HEK293 (cell line): ENCODE measurements around the gene SLK.

ENCODE experiments used
- CTCF ChIP-seq: fragments of 450-650 bp; formaldehyde crosslinking; IDR thresholded peaks from 2 replicates; pipeline ENCODE4 v1.5.1; 2016; ENCODE audit warnings: missing biosample characterization, missing genetic modification characterization
- IKZF3 ChIP-seq: fragments of 450-650 bp; IDR thresholded peaks from 2 replicates; pipeline ENCODE4 v1.5.0; 2018; ENCODE audit warnings: missing biosample characterization, mild to moderate bottlenecking, missing genetic modification characterization, moderate library complexity
- KLF16 ChIP-seq: fragments of 450-650 bp; formaldehyde crosslinking; IDR thresholded peaks from 2 replicates; pipeline ENCODE4 v1.5.1; 2017; ENCODE audit warnings: missing biosample characterization, missing genetic modification characterization
- KLF9 ChIP-seq: fragments of 450-650 bp; formaldehyde crosslinking; IDR thresholded peaks from 2 replicates; pipeline ENCODE4 v1.5.1; 2016; ENCODE audit warnings: missing biosample characterization, missing genetic modification characterization, low read depth
- OVOL3 ChIP-seq: fragments of 450-650 bp; formaldehyde crosslinking; IDR thresholded peaks from 2 replicates; pipeline ENCODE4 v1.5.1; 2016; ENCODE audit warnings: missing biosample characterization, missing genetic modification characterization
- SALL2 ChIP-seq: fragments of 450-650 bp; formaldehyde crosslinking; IDR thresholded peaks from 2 replicates; pipeline ENCODE4 v1.5.0; 2017; ENCODE audit warnings: missing biosample characterization, mild to moderate bottlenecking, missing genetic modification characterization, borderline replicate concordance
- SCRT1 ChIP-seq: fragments of 450-650 bp; formaldehyde crosslinking; IDR thresholded peaks from 2 replicates; pipeline ENCODE4 v1.5.1; 2016; ENCODE audit warnings: missing biosample characterization, missing genetic modification characterization, borderline replicate concordance
- TRIM28 ChIP-seq: IDR thresholded peaks from 2 replicates; pipeline ENCODE4 v1.6.1; 2011; ENCODE audit warnings: low read length, control low read depth, borderline replicate concordance
- ZBTB17 ChIP-seq: fragments of 450-650 bp; formaldehyde crosslinking; IDR thresholded peaks from 2 replicates; pipeline ENCODE4 v1.5.1; 2016; ENCODE audit warnings: missing biosample characterization, missing genetic modification characterization
- ZBTB48 ChIP-seq: fragments of 450-650 bp; formaldehyde crosslinking; IDR thresholded peaks from 2 replicates; pipeline ENCODE4 v1.5.1; 2016; ENCODE audit warnings: missing biosample characterization, missing genetic modification characterization
- ZEB2 ChIP-seq: fragments of 450-650 bp; formaldehyde crosslinking; IDR thresholded peaks from 2 replicates; pipeline ENCODE4 v1.5.1; 2016; ENCODE audit warnings: missing biosample characterization, missing genetic modification characterization
- ZFP69B ChIP-seq: fragments of 450-650 bp; formaldehyde crosslinking; IDR thresholded peaks from 2 replicates; pipeline ENCODE4 v1.5.1; 2016; ENCODE audit warnings: missing biosample characterization, missing genetic modification characterization
- ZNF133 ChIP-seq: fragments of 450-650 bp; formaldehyde crosslinking; IDR thresholded peaks from 2 replicates; pipeline ENCODE4 v1.5.1; 2016; ENCODE audit warnings: missing biosample characterization, missing genetic modification characterization
- ZNF138 ChIP-seq: fragments of 450-650 bp; formaldehyde crosslinking; IDR thresholded peaks from 2 replicates; pipeline ENCODE4 v1.5.1; 2016; ENCODE audit warnings: missing biosample characterization, missing genetic modification characterization, borderline replicate concordance
- ZNF214 ChIP-seq: fragments of 450-650 bp; formaldehyde crosslinking; IDR thresholded peaks from 2 replicates; pipeline ENCODE4 v1.5.1; 2017; ENCODE audit warnings: missing biosample characterization, mild to moderate bottlenecking, missing genetic modification characterization, borderline replicate concordance
- ZNF223 ChIP-seq: fragments of 450-650 bp; formaldehyde crosslinking; IDR thresholded peaks from 2 replicates; pipeline ENCODE4 v1.5.1; 2016; ENCODE audit warnings: missing biosample characterization, missing genetic modification characterization
- ZNF239 ChIP-seq: fragments of 450-650 bp; formaldehyde crosslinking; IDR thresholded peaks from 2 replicates; pipeline ENCODE4 v1.5.1; 2016; ENCODE audit warnings: missing biosample characterization, missing genetic modification characterization
- ZNF302 ChIP-seq: fragments of 450-650 bp; formaldehyde crosslinking; IDR thresholded peaks from 2 replicates; pipeline ENCODE4 v1.5.1; 2016; ENCODE audit warnings: missing biosample characterization, missing genetic modification characterization, low read depth
- ZNF335 ChIP-seq: fragments of 450-650 bp; formaldehyde crosslinking; conservative IDR thresholded peaks from 2 replicates; pipeline ENCODE4 v1.5.1; 2016; ENCODE audit warnings: missing biosample characterization, missing genetic modification characterization
- ZNF473 ChIP-seq: fragments of 450-650 bp; formaldehyde crosslinking; IDR thresholded peaks from 2 replicates; pipeline ENCODE4 v1.5.1; 2017; ENCODE audit warnings: missing biosample characterization, missing genetic modification characterization
- ZNF513 ChIP-seq: fragments of 450-650 bp; IDR thresholded peaks from 2 replicates; pipeline ENCODE4 v1.5.1; 2018; ENCODE audit warnings: missing biosample characterization, missing genetic modification characterization
- ZNF580 ChIP-seq: fragments of 450-650 bp; formaldehyde crosslinking; IDR thresholded peaks from 2 replicates; pipeline ENCODE4 v1.5.1; 2016; ENCODE audit warnings: missing biosample characterization, missing genetic modification characterization
- ZNF664 ChIP-seq: fragments of 450-650 bp; formaldehyde crosslinking; IDR thresholded peaks from 2 replicates; pipeline ENCODE4 v1.5.1; 2016; ENCODE audit warnings: missing biosample characterization, missing genetic modification characterization
- ZNF701 ChIP-seq: fragments of 450-650 bp; formaldehyde crosslinking; IDR thresholded peaks from 2 replicates; pipeline ENCODE4 v1.5.1; 2016; ENCODE audit warnings: missing biosample characterization, missing genetic modification characterization
- ZNF747 ChIP-seq: fragments of 450-650 bp; formaldehyde crosslinking; IDR thresholded peaks from 2 replicates; pipeline ENCODE4 v1.5.1; 2016; ENCODE audit warnings: missing biosample characterization, missing genetic modification characterization
- ZNF837 ChIP-seq: fragments of 450-650 bp; formaldehyde crosslinking; IDR thresholded peaks from 2 replicates; pipeline ENCODE4 v1.5.1; 2016; ENCODE audit warnings: missing biosample characterization, missing genetic modification characterization
- TF ChIP-seq, protein P1 (sequence below): fragments of 450-650 bp; formaldehyde crosslinking; IDR thresholded peaks from 2 replicates; pipeline ENCODE4 v1.5.1; 2017; ENCODE audit warnings: missing biosample characterization, mild to moderate bottlenecking, missing genetic modification characterization, moderate library complexity
- TF ChIP-seq, protein P2 (sequence below): fragments of 450-650 bp; formaldehyde crosslinking; IDR thresholded peaks from 2 replicates; pipeline ENCODE4 v1.5.1; 2016; ENCODE audit warnings: missing biosample characterization, missing genetic modification characterization
- TF ChIP-seq, protein P3 (sequence below): fragments of 450-650 bp; formaldehyde crosslinking; IDR thresholded peaks from 2 replicates; pipeline ENCODE4 v1.5.1; 2016; ENCODE audit warnings: missing biosample characterization, missing genetic modification characterization

Gene SLK

DNA sequence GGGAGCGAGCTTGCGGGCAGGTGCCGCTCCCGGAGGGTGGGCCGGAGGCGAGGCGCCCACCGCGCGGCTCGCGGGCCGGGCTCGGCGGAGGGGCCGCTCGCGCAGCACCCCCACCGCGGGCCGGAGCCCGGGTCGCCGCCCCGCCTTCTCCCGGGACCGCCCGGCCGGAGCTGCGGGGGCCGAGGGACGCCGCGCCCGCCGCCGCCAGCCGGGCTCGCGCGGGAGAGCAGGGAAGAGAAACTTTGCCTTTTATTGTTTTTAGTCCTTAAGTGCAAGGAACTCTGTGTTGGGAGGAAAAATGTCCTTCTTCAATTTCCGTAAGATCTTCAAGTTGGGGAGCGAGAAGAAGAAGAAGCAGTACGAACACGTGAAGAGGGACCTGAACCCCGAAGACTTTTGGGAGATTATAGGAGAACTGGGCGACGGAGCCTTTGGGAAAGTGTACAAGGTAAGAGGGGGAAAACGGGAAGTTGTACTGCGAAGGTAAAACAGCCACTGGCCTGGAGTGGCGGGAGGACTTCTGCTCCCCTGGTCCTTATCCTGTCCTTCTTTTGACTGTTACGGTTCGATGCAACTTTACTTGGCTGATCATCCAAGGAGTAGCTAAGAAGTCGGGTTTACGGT lies 620 bp downstream of the SLK start (continued):
- TF ChIP-seq ZNF214 (tag by site-specific recombination): no peak
- TF ChIP-seq ZNF223 (tag by site-specific recombination): no peak
- no peak for TF ChIP-seq TRIM28
- TF ChIP-seq ZBTB17: peak; percentile 71
- peak; percentile 14; the same call in 1 of the 2 replicates for TF ChIP-seq ZBTB48 (tag by site-specific recombination)
- TF ChIP-seq ZNF747: no peak
- TF ChIP-seq ZNF335: peak; percentile 78
- no peak for TF ChIP-seq SALL2 (tag by site-specific recombination)
- no peak for TF ChIP-seq ZNF664 (tag by site-specific recombination)
- TF ChIP-seq, protein P1, sequence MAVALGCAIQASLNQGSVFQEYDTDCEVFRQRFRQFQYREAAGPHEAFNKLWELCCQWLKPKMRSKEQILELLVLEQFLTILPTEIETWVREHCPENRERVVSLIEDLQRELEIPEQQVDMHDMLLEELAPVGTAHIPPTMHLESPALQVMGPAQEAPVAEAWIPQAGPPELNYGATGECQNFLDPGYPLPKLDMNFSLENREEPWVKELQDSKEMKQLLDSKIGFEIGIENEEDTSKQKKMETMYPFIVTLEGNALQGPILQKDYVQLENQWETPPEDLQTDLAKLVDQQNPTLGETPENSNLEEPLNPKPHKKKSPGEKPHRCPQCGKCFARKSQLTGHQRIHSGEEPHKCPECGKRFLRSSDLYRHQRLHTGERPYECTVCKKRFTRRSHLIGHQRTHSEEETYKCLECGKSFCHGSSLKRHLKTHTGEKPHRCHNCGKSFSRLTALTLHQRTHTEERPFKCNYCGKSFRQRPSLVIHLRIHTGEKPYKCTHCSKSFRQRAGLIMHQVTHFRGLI (tag by site-specific recombination): no peak
- TF ChIP-seq ZNF580: no peak
- TF ChIP-seq IKZF3 (tag by site-specific recombination): peak; percentile 56
- TF ChIP-seq KLF16: no peak
- TF ChIP-seq ZNF513 (tag by site-specific recombination): no peak
- TF ChIP-seq ZEB2 (tag by site-specific recombination): 0 out of 2 replicates have a peak, but pooled peaks have one; percentile 48
- TF ChIP-seq ZNF239 (tag by site-specific recombination): no peak
- TF ChIP-seq ZFP69B (tag by site-specific recombination): 0 out of 2 replicates have a peak, but pooled peaks have one; percentile 29
- TF ChIP-seq ZNF138 (tag by site-specific recombination): no peak
- TF ChIP-seq ZNF473 (tag by site-specific recombination): no peak
- TF ChIP-seq KLF9 (tag by site-specific recombination): no peak
- no peak for TF ChIP-seq ZNF133
- TF ChIP-seq ZNF837 (tag by site-specific recombination): no peak
- TF ChIP-seq, protein P2, sequence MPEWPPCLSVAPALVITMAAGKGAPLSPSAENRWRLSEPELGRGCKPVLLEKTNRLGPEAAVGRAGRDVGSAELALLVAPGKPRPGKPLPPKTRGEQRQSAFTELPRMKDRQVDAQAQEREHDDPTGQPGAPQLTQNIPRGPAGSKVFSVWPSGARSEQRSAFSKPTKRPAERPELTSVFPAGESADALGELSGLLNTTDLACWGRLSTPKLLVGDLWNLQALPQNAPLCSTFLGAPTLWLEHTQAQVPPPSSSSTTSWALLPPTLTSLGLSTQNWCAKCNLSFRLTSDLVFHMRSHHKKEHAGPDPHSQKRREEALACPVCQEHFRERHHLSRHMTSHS (tag by site-specific recombination): no peak
- TF ChIP-seq CTCF: no peak
- no peak for TF ChIP-seq OVOL3
- no peak for TF ChIP-seq ZNF701 (tag by site-specific recombination)
- no peak for TF ChIP-seq SCRT1 (tag by site-specific recombination)
- TF ChIP-seq ZNF302: no peak
- TF ChIP-seq, protein P3, sequence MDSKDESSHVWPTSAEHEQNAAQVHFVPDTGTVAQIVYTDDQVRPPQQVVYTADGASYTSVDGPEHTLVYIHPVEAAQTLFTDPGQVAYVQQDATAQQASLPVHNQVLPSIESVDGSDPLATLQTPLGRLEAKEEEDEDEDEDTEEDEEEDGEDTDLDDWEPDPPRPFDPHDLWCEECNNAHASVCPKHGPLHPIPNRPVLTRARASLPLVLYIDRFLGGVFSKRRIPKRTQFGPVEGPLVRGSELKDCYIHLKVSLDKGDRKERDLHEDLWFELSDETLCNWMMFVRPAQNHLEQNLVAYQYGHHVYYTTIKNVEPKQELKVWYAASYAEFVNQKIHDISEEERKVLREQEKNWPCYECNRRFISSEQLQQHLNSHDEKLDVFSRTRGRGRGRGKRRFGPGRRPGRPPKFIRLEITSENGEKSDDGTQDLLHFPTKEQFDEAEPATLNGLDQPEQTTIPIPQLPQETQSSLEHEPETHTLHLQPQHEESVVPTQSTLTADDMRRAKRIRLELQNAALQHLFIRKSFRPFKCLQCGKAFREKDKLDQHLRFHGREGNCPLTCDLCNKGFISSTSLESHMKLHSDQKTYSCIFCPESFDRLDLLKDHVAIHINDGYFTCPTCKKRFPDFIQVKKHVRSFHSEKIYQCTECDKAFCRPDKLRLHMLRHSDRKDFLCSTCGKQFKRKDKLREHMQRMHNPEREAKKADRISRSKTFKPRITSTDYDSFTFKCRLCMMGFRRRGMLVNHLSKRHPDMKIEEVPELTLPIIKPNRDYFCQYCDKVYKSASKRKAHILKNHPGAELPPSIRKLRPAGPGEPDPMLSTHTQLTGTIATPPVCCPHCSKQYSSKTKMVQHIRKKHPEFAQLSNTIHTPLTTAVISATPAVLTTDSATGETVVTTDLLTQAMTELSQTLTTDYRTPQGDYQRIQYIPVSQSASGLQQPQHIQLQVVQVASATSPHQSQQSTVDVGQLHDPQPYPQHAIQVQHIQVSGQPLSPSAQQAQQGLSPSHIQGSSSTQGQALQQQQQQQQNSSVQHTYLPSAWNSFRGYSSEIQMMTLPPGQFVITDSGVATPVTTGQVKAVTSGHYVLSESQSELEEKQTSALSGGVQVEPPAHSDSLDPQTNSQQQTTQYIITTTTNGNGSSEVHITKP (tag by site-specific recombination): peak; percentile 58; the same call in 1 of the 2 replicates
